HG02623 (cell line): Measurements from ENCODE around the gene CDKN1A.

Source experiments
- ATAC-seq: cut with Tn5 transposase; IDR thresholded peaks from one replicate; pipeline ENCODE4 v1.9.1; 2021; ENCODE audit warnings: moderate library complexity; ENCODE audit not compliant: unreplicated experiment

CDKN1A gene

DNA sequence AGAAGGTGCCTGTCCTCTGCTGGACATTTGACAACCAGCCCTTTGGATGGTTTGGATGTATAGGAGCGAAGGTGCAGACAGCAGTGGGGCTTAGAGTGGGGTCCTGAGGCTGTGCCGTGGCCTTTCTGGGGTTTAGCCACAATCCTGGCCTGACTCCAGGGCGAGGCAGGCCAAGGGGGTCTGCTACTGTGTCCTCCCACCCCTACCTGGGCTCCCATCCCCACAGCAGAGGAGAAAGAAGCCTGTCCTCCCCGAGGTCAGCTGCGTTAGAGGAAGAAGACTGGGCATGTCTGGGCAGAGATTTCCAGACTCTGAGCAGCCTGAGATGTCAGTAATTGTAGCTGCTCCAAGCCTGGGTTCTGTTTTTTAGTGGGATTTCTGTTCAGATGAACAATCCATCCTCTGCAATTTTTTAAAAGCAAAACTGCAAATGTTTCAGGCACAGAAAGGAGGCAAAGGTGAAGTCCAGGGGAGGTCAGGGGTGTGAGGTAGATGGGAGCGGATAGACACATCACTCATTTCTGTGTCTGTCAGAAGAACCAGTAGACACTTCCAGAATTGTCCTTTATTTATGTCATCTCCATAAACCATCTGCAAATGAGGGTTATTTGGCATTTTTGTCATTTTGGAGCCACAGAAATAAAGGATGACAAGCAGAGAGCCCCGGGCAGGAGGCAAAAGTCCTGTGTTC lies 1.3 kb upstream of the CDKN1A start:
- no peak for ATAC-seq

DNA sequence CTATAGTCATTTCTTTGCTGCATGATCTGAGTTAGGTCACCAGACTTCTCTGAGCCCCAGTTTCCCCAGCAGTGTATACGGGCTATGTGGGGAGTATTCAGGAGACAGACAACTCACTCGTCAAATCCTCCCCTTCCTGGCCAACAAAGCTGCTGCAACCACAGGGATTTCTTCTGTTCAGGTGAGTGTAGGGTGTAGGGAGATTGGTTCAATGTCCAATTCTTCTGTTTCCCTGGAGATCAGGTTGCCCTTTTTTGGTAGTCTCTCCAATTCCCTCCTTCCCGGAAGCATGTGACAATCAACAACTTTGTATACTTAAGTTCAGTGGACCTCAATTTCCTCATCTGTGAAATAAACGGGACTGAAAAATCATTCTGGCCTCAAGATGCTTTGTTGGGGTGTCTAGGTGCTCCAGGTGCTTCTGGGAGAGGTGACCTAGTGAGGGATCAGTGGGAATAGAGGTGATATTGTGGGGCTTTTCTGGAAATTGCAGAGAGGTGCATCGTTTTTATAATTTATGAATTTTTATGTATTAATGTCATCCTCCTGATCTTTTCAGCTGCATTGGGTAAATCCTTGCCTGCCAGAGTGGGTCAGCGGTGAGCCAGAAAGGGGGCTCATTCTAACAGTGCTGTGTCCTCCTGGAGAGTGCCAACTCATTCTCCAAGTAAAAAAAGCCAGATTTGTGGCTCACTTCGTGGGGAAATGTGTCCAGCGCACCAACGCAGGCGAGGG lies 594 bp upstream of the CDKN1A start:
- ATAC-seq: no peak

DNA sequence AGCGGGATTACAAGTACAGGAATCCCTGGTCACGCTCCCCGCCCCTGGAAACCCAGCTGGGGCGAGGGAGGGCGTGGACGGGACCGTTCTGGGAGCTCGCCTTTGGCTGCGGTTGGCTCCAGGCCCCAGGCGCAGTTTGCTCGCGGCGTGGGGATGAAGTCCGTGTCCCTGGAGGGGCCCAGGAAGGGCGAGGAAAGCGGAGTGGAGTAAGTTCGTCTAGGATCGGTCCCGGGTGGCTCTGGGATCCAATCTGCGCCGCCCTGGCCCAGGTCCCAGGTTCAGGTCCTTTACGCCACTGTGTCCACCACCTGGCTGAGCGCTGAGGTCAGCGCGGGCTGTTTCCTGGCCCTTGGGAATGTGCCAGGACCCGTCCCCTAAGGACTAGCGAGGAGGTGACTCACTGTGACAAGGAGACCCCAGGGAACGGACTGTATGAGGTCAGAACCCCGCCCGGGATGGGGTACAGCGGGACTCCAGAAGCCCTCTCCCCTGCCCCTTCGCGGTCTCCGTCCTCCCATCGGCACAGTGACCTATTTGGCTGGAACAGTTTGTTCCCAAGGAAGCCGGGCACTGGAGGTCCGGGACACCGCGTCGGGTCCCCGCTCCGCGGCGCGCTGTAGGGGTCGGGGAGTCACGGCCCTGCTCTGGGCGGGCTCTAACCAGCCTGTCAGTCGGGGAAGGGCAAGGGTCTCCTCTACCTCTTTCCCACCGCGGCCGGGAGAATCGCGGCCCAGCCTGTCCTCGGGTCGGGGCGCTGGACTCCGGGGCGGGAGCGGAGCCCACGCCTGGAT lies 724 bp downstream of the CDKN1A start:
- ATAC-seq: no peak

DNA sequence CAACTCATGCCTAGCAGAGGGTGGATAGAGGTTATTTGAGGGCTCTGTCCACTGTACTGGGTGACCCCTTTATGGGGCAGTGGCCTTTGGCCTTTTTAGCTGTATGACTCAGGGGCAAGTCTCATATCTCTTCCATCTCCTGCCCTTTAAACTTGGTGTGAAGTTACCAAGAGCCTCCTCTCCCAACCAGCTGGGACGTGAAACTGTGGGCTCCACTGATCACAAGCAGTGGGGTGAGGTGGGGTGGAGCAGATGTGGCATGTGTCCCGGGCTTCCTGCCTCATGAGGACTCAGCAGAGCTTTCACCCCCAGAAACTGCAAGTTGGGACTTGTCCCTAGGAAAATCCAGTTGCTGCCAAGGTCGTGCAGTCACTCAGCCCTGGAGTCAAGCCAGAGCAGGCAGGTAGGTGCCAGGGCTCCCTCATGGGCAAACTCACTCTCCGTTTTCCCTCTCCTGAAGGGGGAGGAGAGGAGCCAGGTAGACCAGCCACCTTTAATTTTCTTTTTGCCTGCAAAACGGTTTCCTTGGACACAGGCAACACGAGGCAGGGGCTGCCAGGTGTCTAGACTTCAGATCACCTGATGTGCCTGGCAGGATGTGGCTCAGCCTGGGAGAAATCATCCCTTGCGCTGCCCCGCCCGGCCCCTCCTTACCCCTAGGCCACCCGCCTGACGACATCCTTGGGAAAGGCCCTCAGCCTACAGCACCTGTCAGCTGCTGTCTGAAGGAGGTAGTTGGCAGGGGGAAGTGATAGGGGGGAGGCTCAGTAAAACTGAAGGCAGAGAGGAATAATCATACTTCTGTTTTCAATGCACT lies 4.0 kb downstream of the CDKN1A start:
- ATAC-seq: peak; percentile 29

DNA sequence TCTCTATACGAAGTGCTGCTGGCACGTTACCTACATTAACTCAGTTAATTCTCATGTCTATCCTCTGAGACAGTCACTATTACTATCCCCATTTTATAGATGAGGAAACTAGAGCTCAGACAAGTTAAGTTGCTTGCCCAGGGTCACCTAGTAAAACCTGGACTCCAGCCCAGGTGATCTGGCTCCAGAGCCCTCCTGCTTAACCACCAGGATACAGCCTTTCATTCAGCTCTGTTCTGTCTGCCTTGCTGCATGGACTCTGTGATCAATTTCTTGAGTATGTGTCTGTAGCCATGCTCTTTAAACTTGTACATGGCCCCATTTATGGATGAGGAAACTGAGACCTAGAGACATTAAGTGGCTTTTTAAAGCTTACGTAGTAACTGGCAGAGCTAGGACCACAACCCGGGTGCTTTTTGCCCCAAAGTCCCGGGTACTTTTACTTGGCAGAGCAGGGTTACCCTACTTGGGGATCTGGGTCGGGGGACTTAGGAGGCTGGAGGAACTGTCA lies 4.7 kb downstream of the CDKN1A start:
- no peak for ATAC-seq

DNA sequence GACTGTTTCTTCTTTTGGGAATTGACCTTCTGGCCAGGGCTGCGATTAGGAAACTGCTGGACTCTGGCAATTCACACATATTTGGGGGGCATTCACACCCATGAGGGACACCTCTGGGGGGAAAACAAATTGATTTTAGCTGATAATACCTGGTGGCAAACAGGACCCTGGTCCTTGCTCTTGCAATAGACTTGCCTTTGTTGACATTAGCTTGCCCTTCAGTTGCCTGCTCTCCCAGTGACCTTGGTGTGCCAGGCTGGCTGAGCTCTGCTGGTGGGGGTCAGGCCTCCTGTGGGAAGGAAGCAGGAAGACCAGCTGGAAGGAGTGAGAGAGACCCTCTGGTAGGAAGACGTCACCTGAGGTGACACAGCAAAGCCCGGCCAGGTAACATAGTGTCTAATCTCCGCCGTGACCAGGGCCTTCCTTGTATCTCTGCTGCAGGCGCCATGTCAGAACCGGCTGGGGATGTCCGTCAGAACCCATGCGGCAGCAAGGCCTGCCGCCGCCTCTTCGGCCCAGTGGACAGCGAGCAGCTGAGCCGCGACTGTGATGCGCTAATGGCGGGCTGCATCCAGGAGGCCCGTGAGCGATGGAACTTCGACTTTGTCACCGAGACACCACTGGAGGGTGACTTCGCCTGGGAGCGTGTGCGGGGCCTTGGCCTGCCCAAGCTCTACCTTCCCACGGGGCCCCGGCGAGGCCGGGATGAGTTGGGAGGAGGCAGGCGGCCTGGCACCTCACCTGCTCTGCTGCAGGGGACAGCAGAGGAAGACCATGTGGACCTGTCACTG lies 5.3 kb downstream of the CDKN1A start:
- ATAC-seq: no peak

DNA sequence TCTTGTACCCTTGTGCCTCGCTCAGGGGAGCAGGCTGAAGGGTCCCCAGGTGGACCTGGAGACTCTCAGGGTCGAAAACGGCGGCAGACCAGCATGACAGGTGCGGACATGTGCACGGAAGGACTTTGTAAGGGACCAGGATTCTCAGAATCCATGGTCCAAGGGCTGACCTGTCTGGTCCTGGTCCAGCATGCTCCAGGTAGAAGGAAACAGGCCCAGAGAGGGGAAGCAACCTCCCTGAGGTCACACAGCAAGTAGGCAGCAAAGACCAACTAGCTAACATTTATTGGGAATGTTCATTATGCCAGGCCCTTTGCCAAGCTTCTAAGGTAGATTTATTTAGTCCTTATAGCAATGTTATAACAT lies 5.9 kb downstream of the CDKN1A start:
- ATAC-seq: no peak

DNA sequence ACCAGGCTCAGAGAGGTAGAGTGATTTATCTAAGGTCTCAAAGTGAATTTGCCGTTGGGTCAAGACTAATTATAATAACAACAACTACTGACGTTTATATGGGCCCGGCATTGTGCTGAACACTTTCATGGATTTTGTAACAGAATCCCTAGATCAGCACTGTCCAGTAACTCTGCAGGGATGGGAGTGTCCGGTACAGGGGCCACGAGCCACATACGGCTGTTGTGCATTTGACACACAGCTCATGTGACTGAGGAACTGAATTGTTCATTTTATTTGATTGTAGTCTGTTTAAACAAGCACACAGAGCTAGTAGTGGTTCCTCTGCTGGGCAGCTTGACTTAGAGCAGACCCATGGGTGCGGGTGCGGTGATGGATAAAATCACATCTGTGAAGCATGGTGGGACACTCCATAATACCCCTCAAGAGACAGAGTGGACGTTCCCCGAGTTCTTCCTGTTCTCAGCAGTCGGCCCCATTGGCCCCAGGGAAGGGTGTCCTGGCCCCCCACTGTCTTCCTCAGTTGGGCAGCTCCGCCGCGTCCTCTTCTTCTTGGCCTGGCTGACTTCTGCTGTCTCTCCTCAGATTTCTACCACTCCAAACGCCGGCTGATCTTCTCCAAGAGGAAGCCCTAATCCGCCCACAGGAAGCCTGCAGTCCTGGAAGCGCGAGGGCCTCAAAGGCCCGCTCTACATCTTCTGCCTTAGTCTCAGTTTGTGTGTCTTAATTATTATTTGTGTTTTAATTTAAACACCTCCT lies 6.8 kb downstream of the CDKN1A start:
- no peak for ATAC-seq

DNA sequence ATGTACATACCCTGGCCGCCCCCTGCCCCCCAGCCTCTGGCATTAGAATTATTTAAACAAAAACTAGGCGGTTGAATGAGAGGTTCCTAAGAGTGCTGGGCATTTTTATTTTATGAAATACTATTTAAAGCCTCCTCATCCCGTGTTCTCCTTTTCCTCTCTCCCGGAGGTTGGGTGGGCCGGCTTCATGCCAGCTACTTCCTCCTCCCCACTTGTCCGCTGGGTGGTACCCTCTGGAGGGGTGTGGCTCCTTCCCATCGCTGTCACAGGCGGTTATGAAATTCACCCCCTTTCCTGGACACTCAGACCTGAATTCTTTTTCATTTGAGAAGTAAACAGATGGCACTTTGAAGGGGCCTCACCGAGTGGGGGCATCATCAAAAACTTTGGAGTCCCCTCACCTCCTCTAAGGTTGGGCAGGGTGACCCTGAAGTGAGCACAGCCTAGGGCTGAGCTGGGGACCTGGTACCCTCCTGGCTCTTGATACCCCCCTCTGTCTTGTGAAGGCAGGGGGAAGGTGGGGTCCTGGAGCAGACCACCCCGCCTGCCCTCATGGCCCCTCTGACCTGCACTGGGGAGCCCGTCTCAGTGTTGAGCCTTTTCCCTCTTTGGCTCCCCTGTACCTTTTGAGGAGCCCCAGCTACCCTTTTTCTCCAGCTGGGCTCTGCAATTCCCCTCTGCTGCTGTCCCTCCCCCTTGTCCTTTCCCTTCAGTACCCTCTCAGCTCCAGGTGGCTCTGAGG lies 7.6 kb downstream of the CDKN1A start:
- ATAC-seq: no peak

DNA sequence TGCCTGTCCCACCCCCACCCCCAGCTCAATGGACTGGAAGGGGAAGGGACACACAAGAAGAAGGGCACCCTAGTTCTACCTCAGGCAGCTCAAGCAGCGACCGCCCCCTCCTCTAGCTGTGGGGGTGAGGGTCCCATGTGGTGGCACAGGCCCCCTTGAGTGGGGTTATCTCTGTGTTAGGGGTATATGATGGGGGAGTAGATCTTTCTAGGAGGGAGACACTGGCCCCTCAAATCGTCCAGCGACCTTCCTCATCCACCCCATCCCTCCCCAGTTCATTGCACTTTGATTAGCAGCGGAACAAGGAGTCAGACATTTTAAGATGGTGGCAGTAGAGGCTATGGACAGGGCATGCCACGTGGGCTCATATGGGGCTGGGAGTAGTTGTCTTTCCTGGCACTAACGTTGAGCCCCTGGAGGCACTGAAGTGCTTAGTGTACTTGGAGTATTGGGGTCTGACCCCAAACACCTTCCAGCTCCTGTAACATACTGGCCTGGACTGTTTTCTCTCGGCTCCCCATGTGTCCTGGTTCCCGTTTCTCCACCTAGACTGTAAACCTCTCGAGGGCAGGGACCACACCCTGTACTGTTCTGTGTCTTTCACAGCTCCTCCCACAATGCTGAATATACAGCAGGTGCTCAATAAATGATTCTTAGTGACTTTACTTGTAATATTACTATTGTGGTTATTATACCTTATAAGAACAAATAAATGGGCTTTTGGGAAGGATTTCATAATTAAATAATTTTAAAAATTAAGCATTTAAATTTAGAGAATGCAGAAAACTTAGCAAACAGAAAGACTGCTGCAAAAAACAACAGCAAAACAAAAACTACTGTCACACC lies 8.4 kb downstream of the CDKN1A start:
- ATAC-seq: no peak

DNA sequence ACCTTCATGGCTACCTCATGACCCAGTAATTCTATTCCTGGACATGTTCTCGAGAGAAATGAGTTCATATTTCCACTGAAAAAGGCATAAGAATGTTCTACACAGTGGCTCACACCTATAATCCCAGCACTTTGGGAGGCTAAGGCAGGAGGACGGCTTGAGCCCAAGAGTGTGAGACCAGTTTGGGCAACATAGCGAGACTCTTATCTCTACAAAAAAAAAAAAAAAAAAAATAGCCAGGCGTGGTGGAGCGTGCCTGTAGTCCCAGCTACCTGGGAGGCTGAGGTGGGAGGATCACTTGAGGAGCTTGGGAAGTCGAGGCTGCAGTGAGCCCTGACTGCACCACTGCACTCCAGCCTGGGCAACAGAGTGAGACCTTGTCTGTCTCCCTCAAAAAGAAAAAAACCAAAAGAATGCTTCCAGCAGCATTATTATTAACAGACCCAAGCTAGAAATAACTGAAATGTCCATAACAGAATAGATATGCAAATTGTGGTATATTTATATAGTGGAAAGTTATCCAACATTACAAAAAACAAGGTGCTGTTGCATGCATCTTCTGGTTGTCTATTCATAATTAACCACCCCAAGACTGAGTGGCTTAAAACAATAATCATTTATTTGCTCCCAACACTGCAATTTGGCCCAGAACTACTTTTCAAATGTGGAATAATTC lies 9.7 kb downstream of the CDKN1A start:
- ATAC-seq: no peak

DNA sequence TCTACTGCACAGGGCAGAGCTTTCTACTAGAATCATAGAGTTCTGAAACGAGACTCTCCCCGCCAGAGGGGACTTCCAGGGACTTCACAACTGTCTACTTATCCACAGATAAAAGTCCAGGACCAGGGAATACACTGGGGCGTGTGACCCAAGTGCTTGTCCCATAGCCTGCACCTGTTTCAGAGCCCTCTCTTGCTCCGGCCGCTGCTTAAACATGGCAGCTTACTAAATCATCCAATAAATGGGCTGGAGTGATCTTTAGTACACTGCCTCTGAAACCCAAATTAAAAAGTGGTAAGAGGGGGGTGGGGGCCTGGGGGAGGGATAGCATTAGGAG lies 10.2 kb downstream of the CDKN1A start:
- ATAC-seq: no peak

DNA sequence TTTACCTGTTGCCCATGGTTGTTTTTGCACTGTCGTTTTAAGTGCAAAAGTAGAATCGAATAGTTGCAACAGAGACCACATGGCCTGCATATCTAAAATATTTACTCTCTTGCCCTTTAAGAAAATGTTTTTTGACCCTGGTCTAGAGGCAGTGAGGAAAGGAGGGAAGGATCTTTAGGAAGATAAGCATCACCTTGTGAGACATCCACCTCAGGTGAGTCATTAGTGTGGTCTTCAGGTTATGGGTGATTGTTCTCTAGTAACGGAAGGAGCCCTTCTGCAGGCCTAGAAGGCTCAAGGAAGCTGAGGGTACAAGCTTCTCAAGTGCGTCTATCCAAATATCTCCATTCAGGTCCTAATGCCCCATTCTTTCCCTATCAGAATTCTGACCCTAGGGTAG lies 12.5 kb downstream of the CDKN1A start:
- ATAC-seq: no peak

DNA sequence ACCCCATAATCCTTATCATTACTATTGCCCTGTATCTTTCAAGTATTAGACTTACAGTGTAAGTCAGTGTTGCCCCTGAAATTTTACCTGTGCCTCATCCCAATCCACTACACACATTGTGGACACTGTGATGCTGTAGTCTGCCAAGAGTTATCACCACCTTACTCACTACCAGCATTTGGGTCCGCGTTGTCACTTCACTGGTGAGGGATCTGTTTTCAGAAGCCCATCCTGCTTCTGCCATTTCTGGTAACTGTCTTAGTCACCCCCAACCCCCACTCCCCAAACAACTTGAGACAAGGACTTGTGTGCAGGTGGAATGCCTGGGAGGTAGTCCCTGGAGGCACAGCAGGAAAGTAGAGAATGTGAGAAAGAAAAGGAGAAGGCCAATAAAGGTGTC lies 13.1 kb downstream of the CDKN1A start:
- no peak for ATAC-seq

DNA sequence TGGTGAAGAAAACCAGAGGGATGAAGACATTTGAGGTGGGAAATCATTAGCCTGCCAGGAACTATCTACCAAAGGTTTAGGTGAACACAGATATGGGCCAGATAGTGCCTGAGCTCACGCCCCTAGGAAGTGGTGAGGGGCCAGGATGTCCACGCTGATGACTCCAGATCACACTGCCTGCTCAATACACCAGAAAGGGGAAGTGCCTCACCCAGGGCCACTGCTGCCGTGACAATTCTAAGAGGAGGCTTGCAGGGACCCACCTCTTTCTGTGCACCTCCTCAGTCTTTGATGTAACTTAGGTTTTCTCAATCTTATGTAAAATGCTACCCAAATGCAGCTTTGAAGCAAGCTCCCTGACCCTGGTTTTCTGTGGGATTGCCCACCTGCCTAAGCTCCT lies 13.7 kb downstream of the CDKN1A start:
- ATAC-seq: no peak

DNA sequence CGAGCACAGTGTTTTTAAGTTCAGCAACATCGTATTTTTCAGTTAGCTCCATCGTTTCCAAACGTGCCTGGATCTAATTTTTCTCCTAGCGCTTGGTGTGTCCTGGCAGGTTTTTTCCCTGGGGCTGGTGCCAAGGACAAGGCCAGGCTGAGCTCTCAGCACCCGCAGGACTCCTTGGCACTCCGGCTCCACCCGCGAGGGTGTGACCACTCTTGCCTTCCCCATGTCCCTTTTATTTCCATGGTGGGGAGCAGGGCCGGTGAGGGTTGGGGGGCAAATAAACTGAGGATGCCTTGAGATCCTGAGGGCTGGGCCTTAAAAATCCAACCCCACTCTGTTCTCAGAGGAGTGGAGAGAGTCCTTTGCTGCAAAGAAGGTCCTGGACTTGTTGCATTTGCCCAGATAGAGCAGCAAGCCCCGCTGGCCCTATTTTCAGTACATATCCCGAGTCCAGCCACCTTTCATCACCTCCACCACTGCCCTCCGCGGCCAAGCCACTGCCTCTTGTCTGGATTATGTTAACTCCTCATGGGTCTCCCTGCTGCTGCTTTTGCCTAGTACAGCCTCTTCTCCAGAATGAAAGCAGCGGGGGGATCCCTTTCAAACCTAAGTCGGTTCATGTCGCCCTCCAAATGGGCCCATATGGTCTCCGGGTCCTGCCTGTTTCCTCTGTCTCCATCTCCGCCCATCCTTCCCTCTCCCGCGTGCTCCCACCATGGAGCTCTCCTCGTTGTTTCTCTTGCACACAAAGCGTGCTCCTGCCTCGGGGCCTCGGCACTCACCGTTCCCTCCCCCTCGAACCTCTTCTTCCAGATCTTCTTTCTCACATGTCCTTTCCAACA lies 14.6 kb downstream of the CDKN1A start:
- ATAC-seq: no peak

DNA sequence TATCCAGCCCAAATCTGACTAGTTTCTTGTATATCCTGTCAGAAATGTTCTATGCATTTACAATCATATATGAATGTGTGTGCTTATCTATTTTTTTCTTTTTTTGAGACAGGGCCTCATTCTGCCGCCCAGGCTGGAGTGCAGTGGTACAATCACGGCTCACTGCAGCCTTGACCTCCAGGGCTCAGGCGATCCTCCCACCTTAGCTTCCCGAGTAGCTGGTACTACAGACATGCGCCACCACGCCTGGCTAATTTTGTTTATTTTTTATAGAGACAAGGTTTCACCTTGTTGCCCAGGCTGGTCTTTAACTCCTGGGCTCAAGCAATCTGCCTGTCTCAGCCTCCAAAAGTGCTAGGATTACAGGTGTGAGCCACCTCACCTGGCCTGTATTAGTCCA lies 16.1 kb downstream of the CDKN1A start:
- no peak for ATAC-seq
